Activated T-cell treated with anti-CD3 and anti-CD28 coated beads, Interleukin-2, amount 50 U/mL, for 4 hours (primary cell): ENCODE results near the gene HOMEZ. TPM values are rescaled to one million over a fixed set of nuclear protein-coding genes. Genes with fewer than 3 reads are reported as not detected.

Source experiments
- ATAC-seq, 2 donors: fragments of 200-7000 bp; cut with Tn5 transposase; one replicate each; pipeline ENCODE4 v1.10.0; 2021
- DNase-seq: peaks from one replicate; pipeline ENCODE4 v3.0.0-alpha.2; 2020
- H3K27me3 Mint-ChIP-seq: one replicate; pipeline ENCODE4 v1.8.0; 2021; ENCODE audit warnings: low read depth, mixed read lengths
- H3K36me3 Mint-ChIP-seq: one replicate; pipeline ENCODE4 v1.8.0; 2022; ENCODE audit warnings: mixed read lengths; ENCODE audit not compliant: insufficient read depth
- H3K4me1 Mint-ChIP-seq: one replicate; pipeline ENCODE4 v1.8.0; 2021; ENCODE audit warnings: low read depth, mixed read lengths
- H3K4me3 Mint-ChIP-seq: one replicate; pipeline ENCODE4 v1.8.0; 2021; ENCODE audit warnings: mild to moderate bottlenecking, moderate library complexity, mixed read lengths
- H3K9me3 Mint-ChIP-seq: one replicate; pipeline ENCODE4 v1.8.0; 2021; ENCODE audit warnings: mixed read lengths
- total RNA-seq, 3 donors: library from RNA; stranded (reverse); gene quantifications; one replicate each; pipeline ENCODE4 v1.2.1, GENCODE V29; 2021

The HOMEZ gene
- total RNA-seq, 3 donors from 2014 or later, result 5.8 to 8.4 (median 8.1) TPM

- Mint-ChIP-seq H3K4me1 (peaks cover 29% of the 10 kb centered on the region), H3K36me3 (peaks cover 20% of the 10 kb centered on the region), H3K9me3 (no peaks in the 10 kb centered on the region), H3K4me3 (peak overlapping the region; percentile 85), H3K27me3 (peaks cover 2% of the 10 kb centered on the region)
- ATAC-seq, result no peak
- no peak for DNase-seq
Observed at GRCh38 chr14:23319746-23320583, 34.0 kb upstream of the HOMEZ start.

GRCh38 chr14:23316300-23316699 lies 30.4 kb upstream of the HOMEZ start:
- peaks cover 14% of the 10 kb centered on the region for H3K4me1 Mint-ChIP-seq
- H3K4me3 Mint-ChIP-seq, result no peak overlapping the region
- no peak for ATAC-seq
- DNase-seq, result no peak
- peaks cover 5% of the 10 kb centered on the region for H3K27me3 Mint-ChIP-seq
- no peaks in the 10 kb centered on the region for H3K9me3 Mint-ChIP-seq
- H3K36me3 Mint-ChIP-seq, result no peaks in the 10 kb centered on the region

- H3K36me3 Mint-ChIP-seq, result no peaks in the 10 kb centered on the region
- no peak overlapping the region for H3K4me3 Mint-ChIP-seq
Observed at GRCh38 chr14:23310546-23310945, 24.6 kb upstream of the HOMEZ start.

GRCh38 chr14:23308721-23309445 lies 23.0 kb upstream of the HOMEZ start:
- no peak for ATAC-seq
- H3K4me1 Mint-ChIP-seq, result no peaks in the 10 kb centered on the region
- H3K27me3 Mint-ChIP-seq, result peaks cover 39% of the 10 kb centered on the region
- H3K36me3 Mint-ChIP-seq, result no peaks in the 10 kb centered on the region
- H3K9me3 Mint-ChIP-seq, result no peaks in the 10 kb centered on the region
- no peak for DNase-seq
- no peak overlapping the region for H3K4me3 Mint-ChIP-seq

More at GRCh38 chr14:23310546-23310945, 24.6 kb upstream of the HOMEZ start:
- ATAC-seq, result no peak
- peaks cover 34% of the 10 kb centered on the region for H3K27me3 Mint-ChIP-seq
- no peaks in the 10 kb centered on the region for H3K9me3 Mint-ChIP-seq
- DNase-seq, result no peak
- H3K4me1 Mint-ChIP-seq, result no peaks in the 10 kb centered on the region

DNA sequence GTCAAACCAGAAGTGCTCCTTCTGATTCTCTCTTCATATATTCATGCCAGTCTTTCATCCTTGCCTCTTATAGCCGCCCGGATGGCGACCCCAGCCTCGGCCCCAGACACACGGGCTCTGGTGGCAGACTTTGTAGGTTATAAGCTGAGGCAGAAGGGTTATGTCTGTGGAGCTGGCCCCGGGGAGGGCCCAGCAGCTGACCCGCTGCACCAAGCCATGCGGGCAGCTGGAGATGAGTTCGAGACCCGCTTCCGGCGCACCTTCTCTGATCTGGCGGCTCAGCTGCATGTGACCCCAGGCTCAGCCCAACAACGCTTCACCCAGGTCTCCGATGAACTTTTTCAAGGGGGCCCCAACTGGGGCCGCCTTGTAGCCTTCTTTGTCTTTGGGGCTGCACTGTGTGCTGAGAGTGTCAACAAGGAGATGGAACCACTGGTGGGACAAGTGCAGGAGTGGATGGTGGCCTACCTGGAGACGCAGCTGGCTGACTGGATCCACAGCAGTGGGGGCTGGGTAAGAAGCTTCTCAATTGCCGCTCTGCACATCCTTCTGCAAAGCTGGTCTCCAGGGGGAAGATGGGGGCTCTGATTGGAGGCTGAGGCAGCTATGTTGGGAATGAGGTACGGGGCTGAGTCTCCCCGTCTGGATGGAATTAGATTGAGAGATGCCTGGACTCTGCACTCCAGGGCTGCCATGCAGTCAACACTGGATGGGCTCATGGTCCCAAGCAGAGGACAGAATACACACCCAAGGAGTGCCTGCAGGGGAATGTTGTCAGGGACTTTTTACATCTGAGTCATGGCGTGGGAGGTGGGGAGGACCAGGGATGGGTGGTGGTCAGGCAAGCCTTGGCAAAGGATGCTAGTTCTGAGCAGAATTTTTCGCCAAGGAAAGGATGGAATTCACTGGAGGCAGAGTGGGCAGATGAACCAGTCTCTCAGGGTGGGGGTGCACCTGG lies 22.0 kb upstream of the HOMEZ start:
- Mint-ChIP-seq H3K9me3 (no peaks in the 10 kb centered on the region), H3K4me1 (peaks cover 3% of the 10 kb centered on the region), H3K36me3 (no peaks in the 10 kb centered on the region), H3K27me3 (peaks cover 39% of the 10 kb centered on the region), H3K4me3 (no peak overlapping the region)
- ATAC-seq, result peak in 1 of 2 donors; percentile 48
- no peak for DNase-seq

DNA sequence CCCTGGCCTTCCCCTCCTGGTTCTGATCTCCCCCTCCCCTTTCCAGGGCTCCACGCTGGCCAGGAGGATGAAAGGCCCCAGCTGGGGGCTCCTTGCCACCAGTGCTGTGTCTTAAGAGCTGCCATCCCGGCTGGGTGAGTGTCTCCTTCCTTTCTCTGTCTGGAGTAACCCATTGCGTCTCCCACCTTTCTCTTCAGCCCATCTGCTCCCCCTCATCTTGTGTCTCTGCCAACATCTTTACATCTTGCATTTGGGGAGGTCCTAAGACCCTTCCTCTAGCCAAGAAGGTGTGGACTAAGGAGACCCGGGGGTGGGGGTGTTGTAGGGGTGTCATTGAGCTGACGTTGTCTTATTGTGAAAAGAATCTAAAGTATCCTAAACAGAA lies 21.2 kb upstream of the HOMEZ start:
- ATAC-seq (no peak), DNase-seq (no peak)
- H3K27me3 Mint-ChIP-seq, result peaks cover 35% of the 10 kb centered on the region
- H3K4me1 Mint-ChIP-seq, result peaks cover 5% of the 10 kb centered on the region
- H3K36me3 Mint-ChIP-seq, result no peaks in the 10 kb centered on the region
- no peaks in the 10 kb centered on the region for H3K9me3 Mint-ChIP-seq
- peak overlapping the region; percentile 38 for H3K4me3 Mint-ChIP-seq

DNA sequence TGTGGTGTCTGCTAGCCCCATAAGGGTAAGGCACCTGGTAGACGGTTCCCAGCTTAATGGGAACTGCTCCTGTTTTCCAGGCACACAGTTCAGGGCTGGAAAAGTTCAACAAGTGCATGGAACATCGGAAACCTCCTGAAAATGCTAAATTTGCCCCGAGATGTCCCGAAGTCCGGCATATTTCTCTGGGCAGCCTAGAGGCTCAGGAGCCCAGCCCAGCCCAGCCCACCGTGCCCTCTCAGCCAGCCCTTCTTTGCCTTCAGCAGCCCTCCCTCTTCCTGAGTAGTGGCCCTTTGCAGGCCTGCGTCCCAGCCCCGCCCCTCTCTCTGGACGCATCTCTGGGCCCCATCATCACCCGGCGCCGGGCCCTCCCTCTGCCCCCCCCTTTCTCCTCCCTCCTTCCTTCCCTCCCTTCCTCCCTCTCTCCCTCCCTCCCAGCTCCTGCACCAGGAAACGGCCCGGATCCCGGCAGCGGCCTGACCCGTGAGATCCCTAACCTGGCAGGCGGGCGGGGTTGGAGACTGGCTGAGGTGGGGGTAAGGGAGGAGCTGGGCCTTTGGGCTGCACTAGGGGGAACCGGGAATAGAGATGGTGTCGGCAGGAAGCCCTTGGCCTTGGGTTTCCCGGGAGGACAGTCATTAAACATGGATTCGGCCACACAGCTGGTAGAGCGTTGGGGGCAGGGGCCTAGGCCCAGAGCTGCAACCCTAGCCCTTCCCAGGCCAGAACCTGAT lies 20.6 kb upstream of the HOMEZ start, which contains the start of gene BCL2L2:
BCL2L2 (plus strand) TSS at position 422 of the 734 bp plus-strand sequence. CDS start 935 bp downstream, outside the sequence.
- Mint-ChIP-seq H3K27me3 (peaks cover 35% of the 10 kb centered on the region), H3K9me3 (no peaks in the 10 kb centered on the region), H3K36me3 (no peaks in the 10 kb centered on the region), H3K4me3 (peak within 1 kb of the TSS; percentile 38), H3K4me1 (peaks cover 5% of the 10 kb centered on the region)
- ATAC-seq (no peak), DNase-seq (no peak)

GRCh38 chr14:23302290-23303225 lies 16.6 kb upstream of the HOMEZ start, which contains the start of gene PPP1R3E:
Gene PPP1R3E, minus strand, starts transcription at chr14:23302859. Its CDS starts 283 bp downstream, at chr14:23302576.
- H3K4me3 Mint-ChIP-seq, result peak within 1 kb of the TSS; percentile 98
- peak; percentile 57 to 60 for ATAC-seq
- H3K4me1 Mint-ChIP-seq, result peaks cover 16% of the 10 kb centered on the region

GRCh38 chr14:23301969-23302289 lies 16.0 kb upstream of the HOMEZ start:
- peak; percentile 32 to 33 for ATAC-seq
- no peak for DNase-seq
- Mint-ChIP-seq H3K4me1 (peaks cover 16% of the 10 kb centered on the region), H3K36me3 (peaks cover 4% of the 10 kb centered on the region), H3K9me3 (no peaks in the 10 kb centered on the region), H3K27me3 (peaks cover 14% of the 10 kb centered on the region), H3K4me3 (peak overlapping the region; percentile 89)

More at GRCh38 chr14:23302290-23303225, 16.6 kb upstream of the HOMEZ start, which contains the start of gene PPP1R3E:
- DNase-seq, result peak; percentile 86
- Mint-ChIP-seq H3K27me3 (peaks cover 19% of the 10 kb centered on the region), H3K9me3 (no peaks in the 10 kb centered on the region), H3K36me3 (peaks cover 1% of the 10 kb centered on the region)

DNA sequence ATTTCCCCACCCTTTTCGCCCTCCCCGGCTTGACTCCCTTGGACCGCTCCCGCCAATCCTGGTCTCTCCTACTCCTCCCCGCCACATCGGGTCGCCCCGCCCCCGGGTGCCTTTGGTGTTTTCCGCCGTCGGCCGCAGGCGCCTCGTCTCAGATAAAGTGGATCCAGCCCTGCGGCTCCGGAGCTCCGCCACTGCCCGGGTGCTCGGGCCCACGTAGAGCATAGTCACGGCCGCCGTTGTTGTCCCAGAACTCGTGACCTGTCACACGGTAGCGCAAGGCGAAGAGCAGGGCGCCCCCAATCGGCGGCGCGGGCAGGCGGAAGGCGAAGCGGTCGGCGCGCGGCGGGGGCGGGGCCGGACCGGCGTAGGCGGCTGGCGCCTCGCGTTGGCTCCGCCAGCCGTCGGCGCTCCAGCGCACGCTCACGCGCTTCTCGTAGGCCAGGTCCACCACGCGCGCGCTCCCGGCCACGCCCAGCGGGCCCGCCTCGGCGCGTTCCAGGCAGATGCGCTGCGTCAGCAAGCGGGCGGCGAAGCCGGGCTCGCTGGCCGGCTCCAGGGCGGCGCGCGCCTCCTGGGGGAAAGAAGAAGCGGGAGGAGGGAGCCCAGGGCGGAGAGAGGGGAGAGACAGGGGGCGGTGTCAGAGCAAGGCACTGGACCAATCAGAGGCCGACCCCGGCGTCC lies 15.5 kb upstream of the HOMEZ start:
- Mint-ChIP-seq H3K4me1 (peaks cover 16% of the 10 kb centered on the region), H3K36me3 (peaks cover 4% of the 10 kb centered on the region), H3K4me3 (peak overlapping the region; percentile 89), H3K9me3 (no peaks in the 10 kb centered on the region), H3K27me3 (peaks cover 14% of the 10 kb centered on the region)
- ATAC-seq (peak; percentile 83 to 84), DNase-seq (peak; percentile 95)

- Mint-ChIP-seq H3K4me1 (peaks cover 16% of the 10 kb centered on the region), H3K9me3 (no peaks in the 10 kb centered on the region), H3K27me3 (peaks cover 7% of the 10 kb centered on the region), H3K4me3 (peak overlapping the region; percentile 89), H3K36me3 (peaks cover 4% of the 10 kb centered on the region)
- no peak for DNase-seq
- ATAC-seq, result no peak
Observed at GRCh38 chr14:23300687-23301223, 14.8 kb upstream of the HOMEZ start.
